ENCODE results near the gene LENG9.

The LENG9 gene

DNA sequence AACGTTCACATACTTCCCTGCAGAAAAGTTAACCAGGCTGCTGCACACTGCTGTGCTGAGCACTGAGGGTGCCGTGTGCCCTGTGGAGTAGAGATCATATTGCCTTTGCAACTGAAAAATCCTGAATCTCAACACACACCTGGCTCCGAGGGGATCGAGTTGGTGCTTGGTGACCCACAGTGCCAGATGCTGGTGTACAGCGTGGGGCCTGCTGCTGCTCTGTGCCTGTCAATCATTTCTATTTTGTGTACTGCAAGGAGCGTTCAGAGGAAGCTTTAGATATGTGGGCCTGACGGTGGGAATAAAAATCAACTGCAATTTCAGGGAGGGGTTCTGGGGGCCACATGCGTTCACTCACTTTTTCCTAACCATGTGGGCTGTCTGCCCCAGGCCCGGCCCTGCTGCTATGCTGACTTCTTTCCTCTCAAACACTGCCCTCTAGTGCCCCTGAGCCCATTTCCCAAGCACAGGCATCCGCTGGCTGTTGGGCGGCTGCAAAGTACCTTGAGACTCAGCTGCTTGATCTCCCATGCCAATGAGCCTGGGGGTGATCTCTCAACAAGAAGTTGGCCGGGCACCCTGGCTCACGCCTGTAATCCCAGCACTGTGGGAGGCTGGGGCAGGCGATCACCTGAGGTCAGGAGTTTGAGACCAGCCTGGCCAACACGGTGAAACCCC is 24.3 kb downstream of the LENG9 start:
- no peak for DNase-seq (ENCODE audit: low spot score)

- DNase-seq (ENCODE audit: low spot score) = no peak
These were observed 26.8 kb downstream of the LENG9 start for GRCh38 chr19:54436628-54437252.

- no peak for DNase-seq (ENCODE audit: low spot score)
These were observed 27.5 kb downstream of the LENG9 start for GRCh38 chr19:54436031-54436523.

- no peak for DNase-seq (ENCODE audit: low spot score)
These were observed 28.0 kb downstream of the LENG9 start for GRCh38 chr19:54435551-54436016.

DNA sequence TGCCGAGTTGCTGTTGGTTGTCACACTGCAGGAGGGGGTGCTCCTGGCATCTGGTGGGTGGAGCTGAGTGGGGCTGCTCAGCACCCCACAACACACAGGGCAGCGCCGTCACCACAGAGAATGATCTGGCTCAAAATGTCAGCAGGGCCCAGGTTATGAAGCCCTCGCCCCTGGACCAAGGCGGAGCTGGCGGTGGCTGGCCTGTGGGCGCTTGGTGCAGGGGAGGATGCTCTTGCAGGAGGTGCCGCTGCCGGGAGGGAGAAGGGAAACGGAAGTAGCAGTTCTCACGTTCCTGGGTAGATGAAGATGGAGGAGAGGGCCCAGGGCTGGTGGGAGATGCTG is 28.7 kb downstream of the LENG9 start:
- no peak for DNase-seq (ENCODE audit: low spot score)

GRCh38 chr19:54434112-54434872 is 29.3 kb downstream of the LENG9 start:
- no peak for DNase-seq (ENCODE audit: low spot score)

DNA sequence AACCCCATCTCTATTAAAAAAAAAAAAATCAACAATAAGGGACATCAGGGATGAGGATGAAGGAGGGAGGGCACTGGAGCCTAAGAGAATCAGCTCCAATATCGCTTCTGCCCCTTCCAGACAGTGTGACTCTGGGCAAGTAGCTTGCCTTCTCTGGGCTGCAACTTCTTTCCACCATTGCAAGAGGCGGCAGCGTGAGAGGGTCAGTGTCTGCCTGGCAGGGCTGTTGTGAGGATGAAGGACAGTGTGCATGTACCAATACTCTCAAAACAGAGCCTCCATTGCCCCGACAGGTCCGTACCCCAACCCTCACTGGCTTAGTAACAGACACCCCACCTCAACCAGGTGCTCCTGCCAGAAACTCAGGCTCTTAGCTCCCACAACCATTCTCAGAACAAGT is 29.9 kb downstream of the LENG9 start:
- no peak for DNase-seq (ENCODE audit: low spot score)

- DNase-seq (ENCODE audit: low spot score) = no peak
These were observed 31.3 kb downstream of the LENG9 start for GRCh38 chr19:54432144-54432738.

- DNase-seq (ENCODE audit: low spot score) = no peak
These were observed 32.2 kb downstream of the LENG9 start for GRCh38 chr19:54431255-54431838.

GRCh38 chr19:54430306-54431254 is 33.0 kb downstream of the LENG9 start:
- DNase-seq (ENCODE audit: low spot score) = peak; percentile 84

- no peak for DNase-seq (ENCODE audit: low spot score)
These were observed 33.9 kb downstream of the LENG9 start for GRCh38 chr19:54429545-54430227.

- no peak for DNase-seq (ENCODE audit: low spot score)
These were observed 34.4 kb downstream of the LENG9 start for GRCh38 chr19:54429176-54429495.

DNA sequence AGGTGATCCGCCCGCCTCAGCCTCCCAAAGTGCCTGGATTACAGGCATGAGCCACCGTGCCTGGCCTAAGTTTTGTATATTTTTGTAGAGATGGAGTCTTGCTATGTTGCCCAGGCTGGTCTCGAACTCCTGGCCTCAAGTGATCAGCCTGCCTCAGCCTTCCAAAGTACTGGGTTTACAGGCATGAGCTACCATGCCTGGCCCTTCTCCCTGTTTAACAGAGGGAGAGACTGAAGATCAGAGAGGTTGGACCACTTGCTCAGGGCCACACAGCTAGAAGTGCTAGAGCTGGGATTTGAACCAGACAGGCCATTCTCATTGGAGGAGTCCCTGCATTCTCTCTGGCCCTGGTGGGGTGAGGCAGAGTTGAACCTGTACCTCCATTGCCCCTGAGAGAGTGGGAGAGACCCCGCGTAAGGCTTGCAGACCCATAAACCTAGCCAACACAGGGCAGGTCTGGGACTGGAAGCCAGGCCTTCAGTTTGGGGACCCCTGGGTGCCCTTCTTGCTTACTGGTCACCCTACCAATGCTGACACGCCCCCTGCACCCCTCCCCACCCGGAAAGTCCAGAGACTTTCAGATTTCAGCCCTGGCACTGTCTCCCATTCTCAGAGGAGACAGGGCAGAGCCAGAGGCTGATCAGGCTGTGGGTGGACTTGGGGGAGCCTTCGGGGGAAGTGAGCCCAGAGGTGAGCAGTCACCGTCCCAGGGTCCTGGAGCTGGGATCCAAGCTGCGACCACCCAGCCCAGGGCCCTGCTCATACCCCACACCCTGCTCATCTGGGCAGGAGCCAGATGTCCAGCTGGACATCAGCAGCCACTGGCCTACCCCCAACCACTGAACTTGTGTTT is 35.0 kb downstream of the LENG9 start:
- no peak for DNase-seq (ENCODE audit: low spot score)

GRCh38 chr19:54427586-54427985 is 36.0 kb downstream of the LENG9 start:
- no peak for DNase-seq (ENCODE audit: low spot score)

DNA sequence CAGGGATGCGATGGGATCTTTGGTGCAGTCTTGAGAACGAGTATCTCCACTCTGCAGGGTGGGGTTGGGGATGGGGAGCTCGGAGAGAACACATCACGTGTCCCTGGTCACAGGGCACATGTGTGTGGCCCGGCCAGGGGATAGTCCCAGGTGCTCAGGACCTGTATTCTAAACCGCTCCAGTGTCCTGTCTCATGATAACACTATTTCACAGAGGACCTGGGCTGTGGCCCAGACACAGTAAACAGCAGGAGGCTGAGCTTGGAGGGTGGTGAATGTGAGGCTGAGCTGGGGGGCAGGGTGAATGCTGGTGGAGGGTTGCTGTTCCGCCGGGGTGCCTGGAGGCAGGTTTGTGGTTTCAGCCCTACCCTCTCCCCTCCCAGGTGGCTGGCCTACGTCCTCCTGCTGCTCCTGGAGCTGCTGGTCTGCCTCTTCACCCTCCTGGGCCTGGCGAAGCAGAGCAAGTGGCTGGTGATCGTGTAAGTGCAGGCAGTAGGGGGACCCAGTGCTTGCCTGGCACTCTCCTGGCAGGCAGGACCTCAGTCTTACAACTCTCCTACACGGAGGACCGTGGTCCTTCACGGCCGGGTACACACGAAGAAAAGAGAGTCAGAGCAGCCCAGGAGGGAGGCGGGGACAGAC is 37.2 kb downstream of the LENG9 start:
- DNase-seq (ENCODE audit: low spot score) = no peak

DNA sequence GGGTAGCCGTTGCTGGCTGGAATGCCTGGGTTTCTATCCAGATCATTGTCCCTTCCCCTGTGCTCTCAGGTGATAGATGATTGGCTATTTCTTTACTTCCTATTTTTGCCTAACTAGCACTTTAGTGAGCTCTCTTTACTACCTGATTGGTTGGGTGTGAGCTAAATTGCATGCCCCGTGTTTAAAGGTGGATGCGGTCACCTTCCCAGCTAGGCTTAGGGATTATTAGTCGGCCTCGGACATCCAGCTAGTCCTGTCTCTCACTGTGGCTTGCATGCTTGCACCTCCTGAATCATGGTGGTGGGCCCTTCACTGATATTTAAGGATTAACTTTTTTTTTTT is 38.2 kb downstream of the LENG9 start:
- no peak for DNase-seq (ENCODE audit: low spot score)

- no peak for DNase-seq (ENCODE audit: low spot score)
These were observed 38.8 kb downstream of the LENG9 start for GRCh38 chr19:54424660-54425381.

GRCh38 chr19:54424201-54424600 is 39.4 kb downstream of the LENG9 start:
- no peak for DNase-seq (ENCODE audit: low spot score)

- DNase-seq (ENCODE audit: low spot score) = no peak
These were observed 41.4 kb downstream of the LENG9 start for GRCh38 chr19:54422136-54422535.

Data from GM03348 (cell line).